Measurements from ENCODE around the gene SOX15. TPM values are rescaled to one million over a fixed set of nuclear protein-coding genes. Genes with fewer than 3 reads are reported as not detected.

SOX15 gene
- total and polyA plus RNA-seq, 10 of the 15 experiments (the other 5 are each of a cell fraction or from before 2014, with no cell fraction given), result 0.06 to 0.53 (median 0.16) TPM; not detected in 2

DNA sequence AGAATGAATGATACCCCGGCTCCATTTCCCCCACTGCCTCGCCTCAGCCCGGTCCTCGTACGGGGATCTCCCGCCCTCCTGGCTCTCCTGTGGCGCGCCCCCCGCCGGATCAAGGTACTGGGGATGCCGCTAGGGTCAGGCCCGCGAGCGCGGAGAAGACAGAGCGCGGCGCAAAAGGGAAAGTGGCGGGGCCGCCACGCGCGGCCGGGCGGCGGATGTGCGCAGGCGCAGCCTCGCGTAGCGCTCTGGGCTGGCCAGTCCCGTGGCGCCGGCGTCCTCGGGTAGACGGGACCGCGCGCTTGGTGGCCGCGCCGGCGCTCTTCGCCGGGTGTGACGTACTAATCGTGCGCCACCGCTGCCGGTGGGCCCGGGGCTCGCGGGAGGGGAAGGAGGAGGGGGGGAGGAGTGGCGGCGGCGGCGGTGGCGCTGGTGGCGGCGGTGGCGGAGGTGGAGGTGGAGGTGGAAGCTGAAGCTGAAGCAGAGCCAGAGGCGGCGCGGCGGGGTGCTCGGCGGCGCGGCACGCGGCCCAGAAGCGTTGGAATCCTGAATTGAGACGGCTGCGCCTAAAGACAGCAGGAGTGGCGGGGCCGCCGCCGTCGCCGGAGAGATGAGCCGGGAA is 28.2 kb downstream of the SOX15 start, which contains the start of gene SENP3 (continued):
- TF ChIP-seq ZNF687 (IDR thresholded peaks at IDR 0.05) (peak; percentile 47; the same call in 1 of the 2 replicates), PML (IDR thresholded peaks at IDR 0.05; ENCODE audit: low read length) (0 out of 2 replicates have a peak, but pooled peaks have one; percentile 35), RB1 (IDR thresholded peaks at IDR 0.05; ENCODE audit: borderline replicate concordance) (peak; percentile 80), POLR2AphosphoS2 (IDR thresholded peaks at IDR 0.05; ENCODE audit: low read depth, low read length) (peak; percentile 68; the same call in 1 of the 2 replicates), TCF3 (IDR thresholded peaks at IDR 0.05; ENCODE audit: borderline replicate concordance, insufficient read depth, low read depth, low read length) (0 out of 2 replicates have a peak, but pooled peaks have one; percentile 31), NFYB (IDR thresholded peaks at IDR 0.05; ENCODE audit: insufficient read depth, low read depth, low read length) (peak; percentile 72; the same call in 1 of the 2 replicates), RELA (IDR thresholded peaks at IDR 0.05; ENCODE audit: borderline replicate concordance, partially characterized antibody) (peak; percentile 40), SIX5 (IDR thresholded peaks at IDR 0.05; ENCODE audit: low read depth, low read length, severe bottlenecking) (no peak), YY1 (IDR thresholded peaks at IDR 0.05; ENCODE audit: low read depth, low read length) (0 out of 2 replicates have a peak, but pooled peaks have one; percentile 11), POLR2A (IDR thresholded peaks at IDR 0.05; ENCODE audit: low read depth, low read length) (peak; percentile 86), TBL1XR1 (IDR thresholded peaks at IDR 0.05; ENCODE audit: low read depth, low read length) (no peak), EGR1 (IDR thresholded peaks at IDR 0.05; ENCODE audit: borderline replicate concordance in 1 of 2, low read depth in 2 of 2, low read length in 2 of 2) (0 out of 3 replicates have a peak, but pooled peaks of 1 of the 2 experiments have one; percentile 8), ASH2L (IDR thresholded peaks at IDR 0.05; ENCODE audit: borderline replicate concordance, low read depth) (0 out of 2 replicates have a peak, but pooled peaks have one; percentile 47), MYC (IDR thresholded peaks at IDR 0.05; ENCODE audit: insufficient read depth, insufficient read length, insufficient replicate concordance, low read length, severe bottlenecking) (no peak)
- TF ChIP-seq, protein P1, sequence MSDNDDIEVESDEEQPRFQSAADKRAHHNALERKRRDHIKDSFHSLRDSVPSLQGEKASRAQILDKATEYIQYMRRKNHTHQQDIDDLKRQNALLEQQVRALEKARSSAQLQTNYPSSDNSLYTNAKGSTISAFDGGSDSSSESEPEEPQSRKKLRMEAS (IDR thresholded peaks at IDR 0.05; ENCODE audit: low read depth, low read length), result peak; percentile 13; the same call in 1 of the 2 replicates
- TF ChIP-seq, protein P2, sequence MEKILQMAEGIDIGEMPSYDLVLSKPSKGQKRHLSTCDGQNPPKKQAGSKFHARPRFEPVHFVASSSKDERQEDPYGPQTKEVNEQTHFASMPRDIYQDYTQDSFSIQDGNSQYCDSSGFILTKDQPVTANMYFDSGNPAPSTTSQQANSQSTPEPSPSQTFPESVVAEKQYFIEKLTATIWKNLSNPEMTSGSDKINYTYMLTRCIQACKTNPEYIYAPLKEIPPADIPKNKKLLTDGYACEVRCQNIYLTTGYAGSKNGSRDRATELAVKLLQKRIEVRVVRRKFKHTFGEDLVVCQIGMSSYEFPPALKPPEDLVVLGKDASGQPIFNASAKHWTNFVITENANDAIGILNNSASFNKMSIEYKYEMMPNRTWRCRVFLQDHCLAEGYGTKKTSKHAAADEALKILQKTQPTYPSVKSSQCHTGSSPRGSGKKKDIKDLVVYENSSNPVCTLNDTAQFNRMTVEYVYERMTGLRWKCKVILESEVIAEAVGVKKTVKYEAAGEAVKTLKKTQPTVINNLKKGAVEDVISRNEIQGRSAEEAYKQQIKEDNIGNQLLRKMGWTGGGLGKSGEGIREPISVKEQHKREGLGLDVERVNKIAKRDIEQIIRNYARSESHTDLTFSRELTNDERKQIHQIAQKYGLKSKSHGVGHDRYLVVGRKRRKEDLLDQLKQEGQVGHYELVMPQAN (conservative IDR thresholded peaks at IDR 0.05), result peak; percentile 81
- TF ChIP-seq, protein P3, sequence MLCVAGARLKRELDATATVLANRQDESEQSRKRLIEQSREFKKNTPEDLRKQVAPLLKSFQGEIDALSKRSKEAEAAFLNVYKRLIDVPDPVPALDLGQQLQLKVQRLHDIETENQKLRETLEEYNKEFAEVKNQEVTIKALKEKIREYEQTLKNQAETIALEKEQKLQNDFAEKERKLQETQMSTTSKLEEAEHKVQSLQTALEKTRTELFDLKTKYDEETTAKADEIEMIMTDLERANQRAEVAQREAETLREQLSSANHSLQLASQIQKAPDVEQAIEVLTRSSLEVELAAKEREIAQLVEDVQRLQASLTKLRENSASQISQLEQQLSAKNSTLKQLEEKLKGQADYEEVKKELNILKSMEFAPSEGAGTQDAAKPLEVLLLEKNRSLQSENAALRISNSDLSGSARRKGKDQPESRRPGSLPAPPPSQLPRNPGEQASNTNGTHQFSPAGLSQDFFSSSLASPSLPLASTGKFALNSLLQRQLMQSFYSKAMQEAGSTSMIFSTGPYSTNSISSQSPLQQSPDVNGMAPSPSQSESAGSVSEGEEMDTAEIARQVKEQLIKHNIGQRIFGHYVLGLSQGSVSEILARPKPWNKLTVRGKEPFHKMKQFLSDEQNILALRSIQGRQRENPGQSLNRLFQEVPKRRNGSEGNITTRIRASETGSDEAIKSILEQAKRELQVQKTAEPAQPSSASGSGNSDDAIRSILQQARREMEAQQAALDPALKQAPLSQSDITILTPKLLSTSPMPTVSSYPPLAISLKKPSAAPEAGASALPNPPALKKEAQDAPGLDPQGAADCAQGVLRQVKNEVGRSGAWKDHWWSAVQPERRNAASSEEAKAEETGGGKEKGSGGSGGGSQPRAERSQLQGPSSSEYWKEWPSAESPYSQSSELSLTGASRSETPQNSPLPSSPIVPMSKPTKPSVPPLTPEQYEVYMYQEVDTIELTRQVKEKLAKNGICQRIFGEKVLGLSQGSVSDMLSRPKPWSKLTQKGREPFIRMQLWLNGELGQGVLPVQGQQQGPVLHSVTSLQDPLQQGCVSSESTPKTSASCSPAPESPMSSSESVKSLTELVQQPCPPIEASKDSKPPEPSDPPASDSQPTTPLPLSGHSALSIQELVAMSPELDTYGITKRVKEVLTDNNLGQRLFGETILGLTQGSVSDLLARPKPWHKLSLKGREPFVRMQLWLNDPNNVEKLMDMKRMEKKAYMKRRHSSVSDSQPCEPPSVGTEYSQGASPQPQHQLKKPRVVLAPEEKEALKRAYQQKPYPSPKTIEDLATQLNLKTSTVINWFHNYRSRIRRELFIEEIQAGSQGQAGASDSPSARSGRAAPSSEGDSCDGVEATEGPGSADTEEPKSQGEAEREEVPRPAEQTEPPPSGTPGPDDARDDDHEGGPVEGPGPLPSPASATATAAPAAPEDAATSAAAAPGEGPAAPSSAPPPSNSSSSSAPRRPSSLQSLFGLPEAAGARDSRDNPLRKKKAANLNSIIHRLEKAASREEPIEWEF (IDR thresholded peaks at IDR 0.05; ENCODE audit: insufficient replicate concordance, low read depth, low read length), result no peak
